HG03066 (cell line): ENCODE data around the gene GRID2.
"Not testable (repeated sequence)": the region's sequence is repeated elsewhere in the genome, so short reads cannot be mapped to it uniquely, and the experiment has no call there.

Source experiments
- ATAC-seq: cut with Tn5 transposase; IDR thresholded peaks from one replicate; pipeline ENCODE4 v1.9.1; 2021; ENCODE audit warnings: low read depth; ENCODE audit not compliant: unreplicated experiment

GRID2 gene

DNA sequence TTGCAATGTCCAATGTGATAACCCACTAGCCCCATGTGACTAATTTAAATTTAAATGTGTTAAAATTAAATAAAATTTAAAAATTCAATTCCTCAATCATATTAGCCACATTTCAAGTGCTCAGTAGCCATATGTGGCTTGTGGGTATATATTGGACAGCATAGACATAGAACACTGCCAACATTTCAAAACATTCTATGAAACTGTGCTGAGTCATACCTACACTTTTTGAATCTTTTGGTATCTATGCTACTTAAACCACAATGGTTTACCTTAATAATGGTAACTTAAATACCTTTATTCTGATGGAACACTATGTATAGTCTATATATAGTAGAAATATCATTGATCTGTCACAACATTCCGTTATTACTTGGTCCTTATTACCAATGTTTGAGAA lies 1301.4 kb downstream of the GRID2 start:
- ATAC-seq = no peak

DNA sequence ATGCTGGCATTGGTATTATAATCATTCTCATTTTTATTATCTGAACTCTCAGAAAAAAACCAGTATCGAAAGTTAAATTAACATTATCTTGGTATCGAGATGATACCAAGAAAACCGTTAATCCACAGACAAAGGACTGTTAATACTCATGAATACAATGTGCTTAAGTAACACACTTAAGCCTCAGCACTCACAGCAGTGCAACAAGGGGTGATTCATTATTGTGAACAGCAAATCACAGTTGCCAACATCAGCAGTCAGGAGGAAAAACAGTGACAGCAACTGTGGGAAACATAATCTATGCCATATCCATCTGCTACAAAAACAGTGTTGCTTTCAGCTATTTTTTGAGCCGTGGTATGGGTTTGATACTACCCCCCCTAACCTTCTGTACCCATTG lies 1313.8 kb downstream of the GRID2 start:
- ATAC-seq = no peak

- ATAC-seq = no peak
These were observed 1330.0 kb downstream of the GRID2 start for GRCh38 chr4:93633721-93634120.

DNA sequence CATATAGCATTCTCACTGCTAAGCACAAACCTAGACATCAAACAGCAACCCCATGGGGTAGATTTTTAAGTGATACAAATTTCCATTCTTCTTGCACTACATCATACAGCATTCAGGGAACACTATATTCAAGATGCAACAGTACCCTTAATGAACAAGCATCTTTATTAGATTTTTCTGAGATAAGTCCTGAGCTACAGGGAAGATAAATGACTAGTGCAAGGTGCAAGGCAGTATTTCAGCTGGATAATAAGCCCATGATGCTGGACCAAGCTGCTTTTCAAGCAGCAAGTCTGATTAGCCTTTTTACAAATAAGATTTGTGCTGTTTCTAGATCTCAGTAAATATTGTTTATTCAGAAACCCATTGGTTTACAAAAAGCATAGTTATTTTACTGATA lies 1332.2 kb downstream of the GRID2 start:
- ATAC-seq = no peak

DNA sequence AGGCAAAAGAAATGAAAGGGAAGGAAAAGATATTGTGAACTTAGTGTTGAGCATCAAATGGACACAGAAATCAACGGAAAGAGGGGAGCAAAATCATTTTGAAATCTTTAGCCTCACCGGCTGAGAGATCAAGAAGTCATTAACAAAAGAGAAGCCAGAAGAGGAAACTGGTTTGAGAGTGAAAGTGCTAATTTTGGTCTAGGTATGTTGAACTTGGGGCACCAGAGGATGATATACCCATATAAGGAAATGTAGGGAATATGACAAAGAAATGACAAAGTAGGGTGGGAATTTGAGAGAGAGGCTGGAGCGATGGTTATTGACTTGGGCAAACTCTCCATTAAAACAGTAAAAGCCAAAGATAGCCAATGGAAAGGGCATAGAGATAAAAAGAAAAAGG lies 1341.4 kb downstream of the GRID2 start:
- ATAC-seq = peak; percentile 57

DNA sequence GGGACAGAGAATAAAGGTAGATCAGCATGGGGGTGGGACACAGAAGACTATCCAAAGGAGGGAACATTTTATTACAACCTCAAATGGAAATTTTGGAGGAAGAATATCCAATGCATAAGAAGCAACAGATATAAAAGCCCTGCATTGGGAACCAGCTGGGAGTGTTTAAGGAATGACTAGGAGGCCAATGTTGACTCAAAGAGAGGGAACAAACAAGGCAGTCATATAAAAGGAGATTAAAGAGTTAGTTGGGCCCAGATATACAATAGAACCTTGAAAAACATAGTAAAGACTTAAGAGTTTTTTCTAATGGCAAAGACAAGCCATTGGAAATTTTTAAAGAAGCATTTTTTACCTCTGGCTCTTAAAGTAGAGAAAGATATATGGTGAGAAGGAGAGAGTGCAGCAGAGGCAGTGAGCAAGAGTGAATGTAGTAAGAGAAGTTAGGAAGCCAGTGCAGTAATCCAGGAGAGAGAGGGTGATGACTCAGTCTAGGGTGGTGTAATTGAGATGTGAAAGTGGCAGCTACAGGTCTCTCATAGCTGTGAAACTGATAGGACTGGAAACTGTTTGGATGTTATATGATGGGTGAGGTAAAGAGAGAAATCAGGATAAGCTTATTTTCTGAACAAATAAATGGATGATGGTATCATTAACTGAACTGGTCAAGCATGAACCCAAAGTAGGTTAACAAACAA lies 1342.6 kb downstream of the GRID2 start:
- ATAC-seq = peak; percentile 52

- ATAC-seq = no peak
These were observed 1344.5 kb downstream of the GRID2 start for GRCh38 chr4:93648258-93648657.

- no peak for ATAC-seq
These were observed 1346.1 kb downstream of the GRID2 start for GRCh38 chr4:93649828-93650227.

DNA sequence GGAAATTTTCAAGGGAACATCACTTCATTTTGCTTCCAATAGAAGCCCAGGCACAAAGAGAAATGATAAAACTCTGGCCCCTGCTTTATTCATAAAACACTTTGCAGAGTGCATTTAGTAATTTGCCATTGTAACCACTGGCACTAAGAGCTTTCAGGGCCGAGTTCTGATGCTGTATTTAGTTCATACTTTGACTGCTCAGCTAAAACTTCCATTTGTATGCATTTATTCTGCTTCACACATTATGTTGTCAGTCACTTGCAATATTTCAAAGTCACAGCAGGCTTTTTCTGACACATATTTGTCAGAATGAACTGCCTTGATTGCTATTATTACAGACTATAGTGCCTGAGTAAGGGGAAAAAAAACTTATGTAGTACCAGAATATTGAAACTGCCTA lies 1350.4 kb downstream of the GRID2 start:
- no peak for ATAC-seq

GRCh38 chr4:93657527-93657926 lies 1353.8 kb downstream of the GRID2 start:
- ATAC-seq = no peak

GRCh38 chr4:93658443-93658842 lies 1354.7 kb downstream of the GRID2 start:
- no peak for ATAC-seq

DNA sequence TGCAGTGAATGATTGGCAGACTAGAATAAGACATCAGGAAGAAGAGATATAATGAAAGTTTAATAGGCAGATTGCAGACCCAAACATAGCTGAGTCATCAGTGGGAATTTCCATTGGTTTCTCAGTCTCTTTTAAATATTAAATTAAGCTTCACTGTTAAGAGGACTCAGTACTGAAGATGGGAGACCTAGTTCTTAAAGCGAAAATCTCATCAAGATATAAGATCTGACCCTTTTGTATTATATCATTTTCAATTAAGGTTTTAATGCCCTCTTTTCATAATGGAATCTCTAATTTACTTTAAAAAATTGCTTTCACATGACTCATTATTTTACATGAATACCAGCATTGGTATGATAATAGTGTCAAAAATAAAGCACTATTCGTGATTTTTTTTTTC lies 1355.9 kb downstream of the GRID2 start:
- ATAC-seq = no peak

DNA sequence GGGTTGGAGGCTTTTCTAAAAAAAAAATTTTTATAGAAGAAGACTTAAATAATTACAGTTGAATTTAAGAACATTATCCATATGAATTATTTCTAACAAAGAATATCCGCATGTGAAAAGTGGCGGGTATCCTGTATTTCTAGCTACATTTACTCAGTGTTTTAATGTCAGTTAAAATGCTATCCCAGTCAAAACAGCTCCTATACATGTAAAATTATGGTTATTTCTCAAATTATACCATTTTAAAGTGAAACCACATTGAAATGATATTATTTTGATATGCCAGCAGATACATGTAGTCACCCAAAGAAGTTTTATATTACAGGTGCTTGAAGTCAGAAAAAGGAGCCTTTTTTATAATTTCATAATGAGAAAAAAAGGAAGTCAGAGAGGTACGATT lies 1356.3 kb downstream of the GRID2 start:
- ATAC-seq = no peak

GRCh38 chr4:93670434-93670833 lies 1366.7 kb downstream of the GRID2 start:
- ATAC-seq = no peak

DNA sequence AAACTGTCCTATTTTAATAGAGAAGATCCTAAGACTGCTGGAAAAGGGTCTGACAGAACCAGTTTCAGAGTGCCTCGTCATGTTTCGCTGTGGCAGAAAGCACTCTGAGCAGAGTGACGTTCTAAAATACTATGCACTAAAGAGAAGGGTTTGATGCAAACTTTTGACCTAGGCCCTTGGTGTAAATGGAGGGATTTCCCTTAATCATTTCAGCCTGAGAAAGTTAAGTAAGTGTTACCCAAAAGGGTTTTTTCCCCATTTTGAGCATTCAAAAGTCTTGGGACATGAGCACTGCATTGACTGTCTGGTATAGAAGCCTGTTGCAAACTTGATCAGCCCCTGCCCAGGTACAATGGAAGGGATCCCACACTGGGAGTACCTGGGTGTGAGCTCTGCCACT lies 1367.3 kb downstream of the GRID2 start:
- ATAC-seq = no peak

- not testable (repeated sequence) for ATAC-seq
These were observed 1373.2 kb downstream of the GRID2 start for GRCh38 chr4:93676937-93677336.

- no peak for ATAC-seq
These were observed 1380.8 kb downstream of the GRID2 start for GRCh38 chr4:93684571-93684970.

- ATAC-seq = no peak
These were observed 1383.5 kb downstream of the GRID2 start for GRCh38 chr4:93687304-93687703.

GRCh38 chr4:93688978-93689377 lies 1385.2 kb downstream of the GRID2 start:
- no peak for ATAC-seq

DNA sequence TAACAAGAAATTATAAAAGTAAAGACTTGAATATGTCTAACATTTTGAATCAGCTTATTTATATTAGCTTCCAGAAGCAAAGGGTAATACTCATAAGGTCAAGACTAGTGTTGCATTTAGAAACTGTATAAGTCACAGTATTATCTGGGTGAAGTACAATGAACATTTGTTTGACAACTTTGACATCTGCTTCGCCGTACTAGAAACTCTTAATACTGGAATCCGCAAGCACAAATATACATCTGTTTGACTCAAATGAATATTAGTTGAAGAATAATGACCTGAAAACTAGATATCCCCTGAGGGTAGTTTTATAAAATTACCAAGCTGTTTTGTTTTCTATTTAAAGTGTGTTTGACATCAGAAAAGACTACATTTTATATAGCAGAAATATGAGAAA lies 1389.4 kb downstream of the GRID2 start:
- ATAC-seq = no peak

DNA sequence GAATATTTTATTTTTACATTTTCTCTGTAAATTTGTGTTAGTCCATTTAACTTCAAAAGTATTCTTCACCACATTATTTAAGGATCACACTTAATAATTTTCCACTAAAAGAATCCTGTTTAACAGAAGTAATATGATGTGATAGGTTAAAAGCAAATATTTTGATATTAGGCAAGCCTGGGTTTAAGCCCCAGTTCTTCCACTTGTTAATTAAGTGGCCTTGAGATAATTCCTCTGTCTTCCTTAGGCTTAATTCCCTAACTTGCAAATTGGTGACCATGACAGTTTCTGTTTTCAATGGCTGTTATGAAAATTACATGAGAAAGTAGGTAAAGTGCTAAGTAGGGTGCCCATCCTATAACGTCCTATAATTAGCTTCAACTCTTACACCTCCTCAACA lies 1394.9 kb downstream of the GRID2 start:
- no peak for ATAC-seq

DNA sequence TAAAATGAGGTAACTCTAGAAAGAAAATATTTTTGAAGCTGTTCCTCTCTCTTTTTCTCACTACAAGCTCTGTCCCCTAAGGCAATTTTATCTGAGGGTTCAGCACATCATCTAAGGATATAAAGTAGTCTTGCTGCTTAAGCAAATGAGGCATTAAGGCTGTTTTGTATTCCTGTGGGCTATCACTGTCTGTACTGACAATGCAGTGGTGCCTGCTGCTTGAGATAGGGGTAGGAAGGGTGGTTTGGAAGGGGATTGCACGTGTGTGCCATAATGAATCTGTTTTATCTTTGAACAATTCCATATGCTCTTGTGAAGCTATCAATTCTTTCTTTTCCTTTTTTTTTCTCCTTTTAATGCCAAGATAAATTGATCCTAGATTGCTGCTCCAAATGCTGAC lies 1396.8 kb downstream of the GRID2 start:
- ATAC-seq = no peak
